ENCODE results near the gene LEPROT. TPM values are rescaled to one million over a fixed set of nuclear protein-coding genes. Genes with fewer than 3 reads are reported as not detected.

LEPROT gene
- polyA plus RNA-seq, 1 experiment: 86.7 TPM

DNA sequence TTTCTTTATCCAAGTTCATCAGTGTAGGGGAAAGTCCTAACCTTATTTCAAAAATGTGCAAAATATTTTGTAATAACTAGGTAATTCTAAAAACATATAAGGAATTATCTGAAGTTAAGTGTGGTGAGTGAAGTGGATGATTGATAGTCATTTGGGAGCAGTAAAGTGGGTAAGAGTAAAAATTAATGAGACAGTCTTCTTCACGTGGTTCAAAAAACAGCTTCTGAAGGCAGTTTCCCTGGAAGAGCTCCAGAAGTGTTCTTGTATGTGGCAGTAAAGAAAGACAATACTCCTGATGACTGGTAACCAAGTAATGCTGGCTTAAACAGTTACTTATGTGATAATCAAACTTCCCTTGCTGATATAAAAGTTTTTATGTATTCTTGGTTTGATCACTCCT, 50.3 kb downstream of the LEPROT start:
- POLR2A ChIA-PET: no interaction called here
- TF ChIP-seq, protein P1, sequence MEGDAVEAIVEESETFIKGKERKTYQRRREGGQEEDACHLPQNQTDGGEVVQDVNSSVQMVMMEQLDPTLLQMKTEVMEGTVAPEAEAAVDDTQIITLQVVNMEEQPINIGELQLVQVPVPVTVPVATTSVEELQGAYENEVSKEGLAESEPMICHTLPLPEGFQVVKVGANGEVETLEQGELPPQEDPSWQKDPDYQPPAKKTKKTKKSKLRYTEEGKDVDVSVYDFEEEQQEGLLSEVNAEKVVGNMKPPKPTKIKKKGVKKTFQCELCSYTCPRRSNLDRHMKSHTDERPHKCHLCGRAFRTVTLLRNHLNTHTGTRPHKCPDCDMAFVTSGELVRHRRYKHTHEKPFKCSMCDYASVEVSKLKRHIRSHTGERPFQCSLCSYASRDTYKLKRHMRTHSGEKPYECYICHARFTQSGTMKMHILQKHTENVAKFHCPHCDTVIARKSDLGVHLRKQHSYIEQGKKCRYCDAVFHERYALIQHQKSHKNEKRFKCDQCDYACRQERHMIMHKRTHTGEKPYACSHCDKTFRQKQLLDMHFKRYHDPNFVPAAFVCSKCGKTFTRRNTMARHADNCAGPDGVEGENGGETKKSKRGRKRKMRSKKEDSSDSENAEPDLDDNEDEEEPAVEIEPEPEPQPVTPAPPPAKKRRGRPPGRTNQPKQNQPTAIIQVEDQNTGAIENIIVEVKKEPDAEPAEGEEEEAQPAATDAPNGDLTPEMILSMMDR (IDR thresholded peaks at IDR 0.05; ENCODE audit: low read depth, low read length): no peak
- no peak overlapping the region for H3K4me3 ChIP-seq (ENCODE audit: low read depth, low read length)
- DNase-seq (ENCODE audit: low read depth, low spot score): no peak
- H3K27ac ChIP-seq (ENCODE audit: low read depth, low read length): no peak overlapping the region
- CTCF ChIA-PET: interaction anchor here (1.6 kb wide), 1 partner anchor 12 kb away, joined by 5 read pairs; no protein-coding TSS in a partner anchor
- no peaks in the 10 kb centered on the region for H3K27me3 ChIP-seq (ENCODE audit: control insufficient read depth, insufficient read depth, low read length)
- H3K9me3 ChIP-seq (ENCODE audit: control insufficient read depth, insufficient read depth, low read length): no peaks in the 10 kb centered on the region

DNA sequence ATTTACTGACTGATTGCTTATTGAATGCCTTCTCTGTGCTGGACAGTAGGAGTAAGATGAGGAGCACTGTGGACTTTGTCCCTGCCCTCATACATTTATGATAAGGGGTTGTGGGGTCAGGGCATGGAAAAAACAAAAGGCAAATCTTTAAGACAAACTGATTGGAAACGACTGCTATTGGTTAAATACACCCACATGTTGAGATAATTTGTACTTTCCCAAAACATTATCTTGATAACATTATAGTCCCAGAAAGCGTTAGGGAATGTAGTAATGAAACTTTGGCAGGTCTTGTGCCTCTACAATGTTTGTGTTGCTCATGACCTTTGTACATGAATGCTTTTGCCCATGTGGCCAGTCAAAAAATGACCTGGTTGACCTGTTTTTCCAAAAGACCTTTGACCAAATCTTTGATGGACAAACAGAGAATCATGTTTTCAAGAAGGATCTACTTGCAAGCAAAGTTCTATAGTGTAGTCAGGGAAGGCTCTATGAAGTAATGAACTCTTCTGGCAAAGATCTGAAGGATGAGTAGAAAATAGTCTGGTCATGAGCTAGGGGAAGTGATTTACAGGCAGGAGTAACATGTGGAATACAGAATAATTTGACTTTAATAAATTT, 50.9 kb downstream of the LEPROT start:
- no peaks in the 10 kb centered on the region for H3K9me3 ChIP-seq (ENCODE audit: control insufficient read depth, insufficient read depth, low read length)
- TF ChIP-seq, protein P1 (IDR thresholded peaks at IDR 0.05; ENCODE audit: low read depth, low read length): no peak
- no peak overlapping the region for H3K4me3 ChIP-seq (ENCODE audit: low read depth, low read length)
- no peak for DNase-seq (ENCODE audit: low read depth, low spot score)
- POLR2A ChIA-PET: no interaction called here
- H3K27ac ChIP-seq (ENCODE audit: low read depth, low read length): no peak overlapping the region
- no peaks in the 10 kb centered on the region for H3K27me3 ChIP-seq (ENCODE audit: control insufficient read depth, insufficient read depth, low read length)
- CTCF ChIA-PET: interaction anchor here (1.6 kb wide), 1 partner anchor 12 kb away, joined by 5 read pairs; no protein-coding TSS in a partner anchor

DNA sequence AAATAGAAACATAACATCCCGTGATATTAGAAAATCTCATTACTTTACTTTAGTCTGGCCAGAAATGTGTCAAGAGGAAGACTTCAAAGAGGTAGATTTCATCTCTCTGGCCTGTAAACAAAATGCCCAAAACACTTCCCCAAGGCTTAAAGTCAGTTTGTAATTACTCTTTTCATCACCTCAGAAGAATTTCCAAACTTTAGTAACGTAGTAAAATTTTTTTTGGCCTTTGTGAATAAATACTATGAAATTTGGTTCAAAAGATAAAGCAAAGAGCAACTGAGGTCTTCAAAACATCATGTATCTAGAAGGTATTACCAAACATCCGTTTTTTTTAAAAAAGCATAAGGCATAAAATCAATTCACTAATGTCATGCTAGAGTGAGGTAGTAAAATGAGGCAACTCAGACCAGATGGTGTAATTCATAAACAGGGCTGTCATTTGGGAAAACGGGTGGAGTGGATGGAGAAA, 51.4 kb downstream of the LEPROT start:
- TF ChIP-seq, protein P1 (IDR thresholded peaks at IDR 0.05; ENCODE audit: low read depth, low read length): no peak
- no peaks in the 10 kb centered on the region for H3K27me3 ChIP-seq (ENCODE audit: control insufficient read depth, insufficient read depth, low read length)
- H3K9me3 ChIP-seq (ENCODE audit: control insufficient read depth, insufficient read depth, low read length): no peaks in the 10 kb centered on the region
- POLR2A ChIA-PET: no interaction called here
- no peak for DNase-seq (ENCODE audit: low read depth, low spot score)
- H3K4me3 ChIP-seq (ENCODE audit: low read depth, low read length): no peak overlapping the region
- H3K27ac ChIP-seq (ENCODE audit: low read depth, low read length): no peak overlapping the region
- CTCF ChIA-PET: interaction anchor here (1.2 kb wide), 1 partner anchor 40 kb away, joined by 4 read pairs; no protein-coding TSS in a partner anchor

DNA sequence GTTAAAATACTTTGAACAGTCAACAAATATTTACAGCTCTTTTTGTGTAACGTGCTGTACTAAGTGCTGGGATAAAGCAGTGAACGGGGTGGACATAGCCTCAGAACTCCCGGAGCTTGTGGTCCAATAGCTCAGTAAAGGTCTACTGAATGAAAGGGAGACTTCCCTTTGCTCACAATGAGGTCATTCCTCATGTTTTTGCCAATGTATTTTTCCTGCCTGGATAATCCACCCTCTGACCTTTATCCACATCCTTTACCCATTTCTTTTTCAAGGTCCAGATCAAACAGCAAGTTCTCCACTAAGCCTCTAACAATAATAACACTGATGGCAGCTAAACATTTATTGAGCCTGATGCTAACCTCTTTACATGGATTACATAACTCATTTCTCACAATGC, 55.9 kb downstream of the LEPROT start:
- Histone ChIP-seq H3K27me3 (ENCODE audit: control insufficient read depth, insufficient read depth, low read length) (no peaks in the 10 kb centered on the region), H3K9me3 (ENCODE audit: control insufficient read depth, insufficient read depth, low read length) (no peaks in the 10 kb centered on the region), H3K27ac (ENCODE audit: low read depth, low read length) (no peak overlapping the region), H3K4me3 (ENCODE audit: low read depth, low read length) (no peak overlapping the region)
- TF ChIP-seq, protein P1 (IDR thresholded peaks at IDR 0.05; ENCODE audit: low read depth, low read length): no peak
- DNase-seq (ENCODE audit: low read depth, low spot score): no peak
- POLR2A ChIA-PET: no interaction called here
- CTCF ChIA-PET: interaction anchor here (1.9 to 2.3 kb wide), 2 partner anchors 45 to 211 kb away, joined by 6 read pairs; no protein-coding TSS in a partner anchor
